SJCRH30 (cell line): ENCODE data around the gene SNX32. TPM values are rescaled to one million over a fixed set of nuclear protein-coding genes. Genes with fewer than 3 reads are reported as not detected.

ENCODE experiments used
- DNase-seq, 2 experiments: peaks; one replicate each; pipeline ENCODE4 v3.0.0-alpha.2; 2015 to 2020
- H3K27ac ChIP-seq: fragments of 250-450 bp; sonication (Bioruptor Pico); 2 replicates; pipeline ENCODE4 v1.5.1; 2020; ENCODE audit warnings: mild to moderate bottlenecking, moderate library complexity
- H3K27me3 ChIP-seq: fragments of 250-450 bp; sonication (Bioruptor Pico); 2 replicates; pipeline ENCODE4 v1.5.1; 2020; ENCODE audit warnings: mild to moderate bottlenecking, moderate library complexity
- H3K36me3 ChIP-seq: fragments of 250-450 bp; sonication (Bioruptor Pico); 2 replicates; pipeline ENCODE4 v1.5.1; 2020; ENCODE audit warnings: mild to moderate bottlenecking, moderate library complexity
- H3K4me1 ChIP-seq: fragments of 250-450 bp; sonication (Bioruptor Pico); 2 replicates; pipeline ENCODE4 v1.5.1; 2020; ENCODE audit warnings: mild to moderate bottlenecking, moderate library complexity
- H3K4me3 ChIP-seq: fragments of 250-450 bp; sonication (Bioruptor Pico); 2 replicates; pipeline ENCODE4 v1.5.1; 2020; ENCODE audit warnings: mild to moderate bottlenecking, moderate library complexity
- H3K9me3 ChIP-seq: fragments of 250-450 bp; sonication (Bioruptor Pico); replicated peaks from 2 replicates; pipeline ENCODE4 v1.5.1; 2020; ENCODE audit warnings: mild to moderate bottlenecking, moderate library complexity
- total RNA-seq: library from RNA; depleted of rRNA; stranded (reverse); fragments of >200 nt; shearing (Covaris generic); gene quantifications from 2 replicates; pipeline ENCODE4 v1.2.3, GENCODE V29; 2014

Gene SNX32
- total RNA-seq, 1 experiment from 2014 or later: 0.04 TPM

- Histone ChIP-seq H3K9me3 (no peaks in the 10 kb centered on the region), H3K4me3 (no peak overlapping the region), H3K27me3 (no peaks in the 10 kb centered on the region), H3K36me3 (peaks cover 32% of the 10 kb centered on the region), H3K4me1 (no peaks in the 10 kb centered on the region; the same call in 1 of the 2 replicates), H3K27ac (no peak overlapping the region)
- DNase-seq: no peak
Measured at GRCh38 chr11:65862941-65863888, 29.5 kb downstream of the SNX32 start.

- Histone ChIP-seq H3K9me3 (no peaks in the 10 kb centered on the region), H3K27ac (no peak overlapping the region), H3K4me1 (no peaks in the 10 kb centered on the region; the same call in 1 of the 2 replicates), H3K36me3 (peaks cover 32% of the 10 kb centered on the region), H3K27me3 (no peaks in the 10 kb centered on the region), H3K4me3 (no peak overlapping the region)
- DNase-seq: no peak
Measured at GRCh38 chr11:65863889-65864705, 30.3 kb downstream of the SNX32 start.

GRCh38 chr11:65864706-65865471 lies 31.1 kb downstream of the SNX32 start:
- Histone ChIP-seq H3K27ac (no peak overlapping the region), H3K9me3 (no peaks in the 10 kb centered on the region), H3K36me3 (peaks cover 32% of the 10 kb centered on the region), H3K4me3 (no peak overlapping the region), H3K27me3 (no peaks in the 10 kb centered on the region), H3K4me1 (no peaks in the 10 kb centered on the region; the same call in 1 of the 2 replicates)
- no peak for DNase-seq

GRCh38 chr11:65865550-65866172 lies 31.9 kb downstream of the SNX32 start:
- H3K36me3 ChIP-seq: peaks cover 32% of the 10 kb centered on the region
- H3K27ac ChIP-seq: no peak overlapping the region
- no peaks in the 10 kb centered on the region for H3K27me3 ChIP-seq
- H3K4me1 ChIP-seq: peaks cover under 1% of the 10 kb centered on the region; the same call in 1 of the 2 replicates
- H3K9me3 ChIP-seq: no peaks in the 10 kb centered on the region
- no peak overlapping the region for H3K4me3 ChIP-seq
- DNase-seq: no peak

GRCh38 chr11:65866509-65867283 lies 32.9 kb downstream of the SNX32 start:
- H3K27ac ChIP-seq: no peak overlapping the region
- peaks cover 32% of the 10 kb centered on the region for H3K36me3 ChIP-seq
- no peak overlapping the region for H3K4me3 ChIP-seq
- no peaks in the 10 kb centered on the region for H3K9me3 ChIP-seq
- DNase-seq: no peak
- peaks cover 2% of the 10 kb centered on the region; the same call in 1 of the 2 replicates for H3K4me1 ChIP-seq
- H3K27me3 ChIP-seq: no peaks in the 10 kb centered on the region

- H3K9me3 ChIP-seq: no peaks in the 10 kb centered on the region
- no peak for DNase-seq
- H3K4me1 ChIP-seq: peaks cover 5% of the 10 kb centered on the region; the same call in 1 of the 2 replicates
- peaks cover 32% of the 10 kb centered on the region for H3K36me3 ChIP-seq
- no peaks in the 10 kb centered on the region for H3K27me3 ChIP-seq
- no peak overlapping the region for H3K4me3 ChIP-seq
- no peak overlapping the region for H3K27ac ChIP-seq
Measured at GRCh38 chr11:65867284-65868071, 33.7 kb downstream of the SNX32 start.

- H3K36me3 ChIP-seq: peaks cover 32% of the 10 kb centered on the region
- peak in 1 of 2 experiments; percentile 36 for DNase-seq
Measured at GRCh38 chr11:65868076-65868667, 34.4 kb downstream of the SNX32 start.

GRCh38 chr11:65868907-65869306 lies 35.1 kb downstream of the SNX32 start:
- no peak for DNase-seq
- Histone ChIP-seq H3K27ac (no peak overlapping the region), H3K27me3 (no peaks in the 10 kb centered on the region), H3K4me3 (no peak overlapping the region), H3K36me3 (peaks cover 28% of the 10 kb centered on the region), H3K9me3 (no peaks in the 10 kb centered on the region), H3K4me1 (peaks cover 5% of the 10 kb centered on the region; the same call in 1 of the 2 replicates)

More at GRCh38 chr11:65868076-65868667, 34.4 kb downstream of the SNX32 start:
- Histone ChIP-seq H3K4me3 (no peak overlapping the region), H3K27ac (no peak overlapping the region), H3K4me1 (peaks cover 5% of the 10 kb centered on the region; the same call in 1 of the 2 replicates), H3K27me3 (no peaks in the 10 kb centered on the region), H3K9me3 (no peaks in the 10 kb centered on the region)

GRCh38 chr11:65869643-65870306 lies 36.0 kb downstream of the SNX32 start:
- H3K27ac ChIP-seq: no peak overlapping the region
- peaks cover 5% of the 10 kb centered on the region; the same call in 1 of the 2 replicates for H3K4me1 ChIP-seq
- H3K27me3 ChIP-seq: no peaks in the 10 kb centered on the region
- DNase-seq: no peak
- H3K4me3 ChIP-seq: no peak overlapping the region
- peaks cover 25% of the 10 kb centered on the region for H3K36me3 ChIP-seq
- H3K9me3 ChIP-seq: no peaks in the 10 kb centered on the region

GRCh38 chr11:65870307-65870658 lies 36.5 kb downstream of the SNX32 start:
- peaks cover 5% of the 10 kb centered on the region; the same call in 1 of the 2 replicates for H3K4me1 ChIP-seq
- peaks cover 20% of the 10 kb centered on the region for H3K36me3 ChIP-seq
- no peaks in the 10 kb centered on the region for H3K9me3 ChIP-seq
- no peak for DNase-seq
- H3K4me3 ChIP-seq: no peak overlapping the region
- H3K27ac ChIP-seq: no peak overlapping the region
- H3K27me3 ChIP-seq: no peaks in the 10 kb centered on the region

GRCh38 chr11:65870706-65871681 lies 37.2 kb downstream of the SNX32 start:
- no peak overlapping the region for H3K27ac ChIP-seq
- no peaks in the 10 kb centered on the region for H3K9me3 ChIP-seq
- H3K4me1 ChIP-seq: peaks cover 5% of the 10 kb centered on the region; the same call in 1 of the 2 replicates
- DNase-seq: no peak
- H3K4me3 ChIP-seq: no peak overlapping the region
- peaks cover 14% of the 10 kb centered on the region for H3K36me3 ChIP-seq
- H3K27me3 ChIP-seq: no peaks in the 10 kb centered on the region
